ENCODE data around the gene DYNLL1. TPM values are rescaled to one million over a fixed set of nuclear protein-coding genes. Genes with fewer than 3 reads are reported as not detected.
"Not testable (repeated sequence)": the region's sequence is repeated elsewhere in the genome, so short reads cannot be mapped to it uniquely, and the experiment has no call there.

The DYNLL1 gene
- total RNA-seq, 5 donors from 2014 or later (not counting 1 experiment from before 2014, with no cell fraction given): 47.2 to 90.1 (median 75.5) TPM

DNA sequence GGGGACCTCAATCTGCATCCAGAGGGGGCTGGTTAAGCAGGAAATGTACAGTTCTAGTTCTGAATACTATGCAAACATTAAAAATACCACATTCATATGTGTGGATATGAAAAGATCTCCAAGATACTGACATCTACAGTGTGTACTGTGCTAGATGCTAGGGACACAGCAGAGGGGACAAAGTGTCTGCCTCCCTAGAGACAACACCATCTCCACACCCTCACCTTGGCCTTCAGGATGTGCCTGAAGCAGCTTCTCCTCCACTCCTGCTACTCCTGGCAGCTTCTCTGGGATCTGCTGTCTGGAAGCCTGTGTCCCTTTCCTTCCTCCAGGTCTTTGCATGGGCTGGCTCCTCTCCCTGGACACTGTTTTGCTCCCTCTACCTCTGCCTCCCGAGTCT is 15.7 kb upstream of the DYNLL1 start:
- peaks cover 0 to 2% of the 10 kb centered on the region in 2 donors for H3K36me3 ChIP-seq (ENCODE audit: control insufficient read depth in 2 of 2, extremely low read depth in 1 of 2, insufficient read depth in 1 of 2, low read length in 1 of 2)
- ChIA-PET CTCF (no interaction called here), POLR2A (interaction anchor here in 1 of 2 donors (0.7 kb wide), 1 partner anchor 19 kb away, joined by 3 read pairs; no protein-coding TSS in a partner anchor)
- no peaks in the 10 kb centered on the region for H3K9me3 ChIP-seq
- no peak overlapping the region for H3K4me3 ChIP-seq (ENCODE audit: control insufficient read depth in 1 of 2, extremely low read depth in 1 of 2, low read length in 1 of 2)
- no peaks in the 10 kb centered on the region for H3K27me3 ChIP-seq (replicated peaks in 1 of 2; ENCODE audit: control insufficient read depth in 2 of 2, extremely low read depth in 1 of 2, insufficient read depth in 2 of 2, low read length in 1 of 2)
- H3K27ac ChIP-seq (ENCODE audit: low read length): peak overlapping the region; percentile 62
- Mint-ChIP-seq H3K4me3 (no peak overlapping the region), H3K9me3 (no peaks in the 10 kb centered on the region), H3K27ac (peak overlapping the region; percentile 64 to 65), H3K4me1 (peaks cover 13 to 27% (median 14%) of the 10 kb centered on the region in 3 donors), H3K27me3 (no peaks in the 10 kb centered on the region), H3K36me3 (no peaks in the 10 kb centered on the region)
- DNase-seq: no peak
- ATAC-seq (replicated peaks in 1 of 4): no peak
- WGBS (ENCODE audit: insufficient coverage): 71% methylated on average over 1 of the region's 1 CpG
- H3K4me1 ChIP-seq (ENCODE audit: control insufficient read depth in 1 of 2, extremely low read depth in 1 of 2, insufficient read depth in 2 of 2, low read length in 2 of 2): peaks cover 0 to 32% of the 10 kb centered on the region in 2 experiments

DNA sequence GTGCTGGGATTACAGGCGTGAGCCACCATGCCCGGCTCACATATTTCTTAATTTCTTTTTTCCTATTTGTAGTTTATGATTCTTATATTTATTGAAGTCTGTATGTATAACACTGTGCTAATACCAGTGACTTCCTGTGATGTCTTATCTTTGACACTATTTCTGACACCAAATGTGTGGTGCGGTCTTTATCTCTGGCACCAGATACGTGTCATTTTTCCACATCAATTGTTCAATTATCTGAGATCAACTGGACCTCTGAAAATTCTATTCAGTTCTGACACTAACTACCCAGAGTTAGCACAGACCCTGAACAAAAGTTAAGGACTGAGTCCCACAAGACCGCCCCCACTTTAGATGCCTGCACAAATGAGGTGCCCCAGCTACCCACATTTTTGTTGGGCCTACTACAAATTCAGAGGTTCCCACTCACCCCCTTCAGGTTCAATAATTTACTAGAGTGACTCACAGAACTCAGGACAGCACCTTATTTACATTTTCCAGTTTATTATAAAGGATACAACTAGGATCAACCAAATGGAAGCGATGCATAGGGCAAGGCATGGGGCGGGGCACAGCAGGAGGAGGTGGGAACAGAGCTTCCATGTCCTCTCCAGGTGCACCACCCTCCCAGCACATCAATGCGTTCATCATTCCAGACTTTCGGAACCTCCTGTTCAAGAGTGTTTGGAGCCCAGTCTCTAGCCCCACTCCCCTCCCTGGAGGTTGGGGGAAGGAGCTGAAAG is 14.7 kb upstream of the DYNLL1 start:
- POLR2A ChIA-PET: interaction anchor here in 1 of 2 donors (0.7 kb wide), 1 partner anchor 18 kb away, joined by 3 read pairs; no protein-coding TSS in a partner anchor
- H3K4me3 Mint-ChIP-seq: peak overlapping the region in 1 of 3 donors; percentile 24
- ATAC-seq (replicated peaks in 1 of 4): peak; percentile 27 to 72 (median 58)

GRCh38 chr12:120483621-120484020 is 12.3 kb upstream of the DYNLL1 start:
- no peaks in the 10 kb centered on the region for H3K36me3 Mint-ChIP-seq
- Histone ChIP-seq H3K9me3 (no peaks in the 10 kb centered on the region), H3K36me3 (ENCODE audit: control insufficient read depth in 2 of 2, extremely low read depth in 1 of 2, insufficient read depth in 1 of 2, low read length in 1 of 2) (peaks cover 0 to 2% of the 10 kb centered on the region in 2 donors), H3K27me3 (replicated peaks in 1 of 2; ENCODE audit: control insufficient read depth in 2 of 2, extremely low read depth in 1 of 2, insufficient read depth in 2 of 2, low read length in 1 of 2) (no peaks in the 10 kb centered on the region), H3K27ac (ENCODE audit: low read length) (no peak overlapping the region), H3K4me3 (ENCODE audit: control insufficient read depth in 1 of 2, extremely low read depth in 1 of 2, low read length in 1 of 2) (no peak overlapping the region), H3K4me1 (ENCODE audit: control insufficient read depth in 1 of 2, extremely low read depth in 1 of 2, insufficient read depth in 2 of 2, low read length in 2 of 2) (peaks cover 0 to 32% of the 10 kb centered on the region in 2 experiments)
- ChIA-PET CTCF (interaction anchor here in 1 of 2 donors (0.6 to 1.1 kb wide), 3 partner anchors 15 to 864 kb away, joined by 3 to 8 read pairs (median 5); partner anchors contain the start of gene SRSF9), POLR2A (interaction anchor here in 1 of 2 donors (0.7 kb wide), 1 partner anchor 20 kb away, joined by 5 read pairs; no protein-coding TSS in a partner anchor)
- no peak overlapping the region for H3K4me3 Mint-ChIP-seq
- peaks cover 13 to 22% (median 14%) of the 10 kb centered on the region in 3 donors for H3K4me1 Mint-ChIP-seq
- WGBS (ENCODE audit: insufficient coverage): 100% methylated on average over 1 of the region's 1 CpG
- no peaks in the 10 kb centered on the region for H3K27me3 Mint-ChIP-seq
- DNase-seq (no peak), ATAC-seq (replicated peaks in 1 of 4) (no peak)
- H3K27ac Mint-ChIP-seq: no peak overlapping the region
- H3K9me3 Mint-ChIP-seq: no peaks in the 10 kb centered on the region

More for the DNA sequence above, 14.7 kb upstream of the DYNLL1 start:
- Histone ChIP-seq H3K4me3 (ENCODE audit: control insufficient read depth in 1 of 2, extremely low read depth in 1 of 2, low read length in 1 of 2) (no peak overlapping the region), H3K4me1 (ENCODE audit: control insufficient read depth in 1 of 2, extremely low read depth in 1 of 2, insufficient read depth in 2 of 2, low read length in 2 of 2) (peaks cover 0 to 32% of the 10 kb centered on the region in 2 experiments), H3K9me3 (no peaks in the 10 kb centered on the region), H3K36me3 (ENCODE audit: control insufficient read depth in 2 of 2, extremely low read depth in 1 of 2, insufficient read depth in 1 of 2, low read length in 1 of 2) (peaks cover 0 to 2% of the 10 kb centered on the region in 2 donors), H3K27ac (ENCODE audit: low read length) (peak overlapping the region; percentile 62), H3K27me3 (replicated peaks in 1 of 2; ENCODE audit: control insufficient read depth in 2 of 2, extremely low read depth in 1 of 2, insufficient read depth in 2 of 2, low read length in 1 of 2) (no peaks in the 10 kb centered on the region)
- Mint-ChIP-seq H3K36me3 (no peaks in the 10 kb centered on the region), H3K27me3 (no peaks in the 10 kb centered on the region), H3K27ac (peak overlapping the region; percentile 48 to 74), H3K4me1 (peaks cover 13 to 24% (median 14%) of the 10 kb centered on the region in 3 donors), H3K9me3 (no peaks in the 10 kb centered on the region)
- WGBS (ENCODE audit: insufficient coverage): 64% methylated on average over 3 of the region's 9 CpGs
- DNase-seq: peak in 2 of 35 experiments; percentile 14 to 61
- CTCF ChIA-PET: interaction anchor here (0.5 to 0.7 kb wide), 3 partner anchors 23 to 65 kb away, joined by 3 to 6 read pairs (median 3); no protein-coding TSS in a partner anchor

DNA sequence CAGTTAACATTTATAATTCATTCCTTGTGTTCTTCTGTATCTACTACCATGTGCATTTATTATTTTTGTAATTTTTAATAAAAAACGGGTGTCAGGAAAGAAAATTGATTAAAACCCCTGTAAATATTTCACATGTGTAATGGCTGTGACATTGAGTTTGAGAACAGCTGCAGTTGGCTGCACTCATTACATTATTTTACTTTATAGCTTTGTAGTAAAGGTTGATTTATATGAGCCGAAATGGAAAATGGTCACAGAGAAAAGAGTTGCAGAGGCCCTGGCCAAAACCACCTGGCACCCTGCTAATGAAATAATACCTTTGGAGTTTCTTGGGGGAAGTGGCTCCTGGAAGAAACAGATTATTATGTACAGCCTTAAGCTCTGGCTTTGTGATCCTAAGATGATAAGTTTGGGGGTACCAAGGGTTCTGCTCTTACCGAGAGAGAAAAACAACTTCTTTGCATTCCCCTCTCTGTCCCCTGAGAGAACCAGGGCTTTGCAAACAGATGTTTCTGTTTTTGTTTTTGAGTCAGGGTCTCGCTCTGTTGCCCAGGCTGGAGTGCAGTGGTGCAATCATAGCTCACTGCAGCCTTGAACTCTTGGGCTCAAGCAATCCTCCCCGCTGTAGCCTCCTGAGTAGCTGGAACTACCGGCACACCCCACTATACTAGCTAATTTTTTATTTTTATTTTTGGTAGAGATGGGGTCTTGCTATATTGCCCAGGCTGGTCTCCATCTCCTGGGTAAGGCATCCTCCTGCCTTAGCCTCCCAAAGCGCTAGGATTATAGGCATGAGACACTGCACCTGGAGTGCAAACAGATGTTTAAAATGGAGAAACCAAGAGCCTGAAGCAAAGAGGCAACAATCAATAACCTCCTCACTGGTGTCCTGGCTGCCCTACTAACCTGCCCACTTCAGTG is 9.7 kb upstream of the DYNLL1 start:
- Mint-ChIP-seq H3K4me3 (no peak overlapping the region), H3K9me3 (no peaks in the 10 kb centered on the region), H3K27ac (no peak overlapping the region), H3K4me1 (peaks cover 0 to 5% (median 1%) of the 10 kb centered on the region in 3 donors), H3K36me3 (no peaks in the 10 kb centered on the region), H3K27me3 (no peaks in the 10 kb centered on the region)
- Histone ChIP-seq H3K9me3 (no peaks in the 10 kb centered on the region), H3K4me1 (ENCODE audit: control insufficient read depth in 1 of 2, extremely low read depth in 1 of 2, insufficient read depth in 2 of 2, low read length in 2 of 2) (peaks cover 0 to 10% of the 10 kb centered on the region in 2 experiments), H3K27ac (ENCODE audit: low read length) (no peak overlapping the region), H3K4me3 (ENCODE audit: control insufficient read depth in 1 of 2, extremely low read depth in 1 of 2, low read length in 1 of 2) (no peak overlapping the region), H3K36me3 (ENCODE audit: control insufficient read depth in 2 of 2, extremely low read depth in 1 of 2, insufficient read depth in 1 of 2, low read length in 1 of 2) (peaks cover 0 to 2% of the 10 kb centered on the region in 2 donors), H3K27me3 (replicated peaks in 1 of 2; ENCODE audit: control insufficient read depth in 2 of 2, extremely low read depth in 1 of 2, insufficient read depth in 2 of 2, low read length in 1 of 2) (no peaks in the 10 kb centered on the region)
- ATAC-seq (replicated peaks in 1 of 4) (no peak), DNase-seq (no peak)
- ChIA-PET CTCF (no interaction called here), POLR2A (no interaction called here)
- WGBS (ENCODE audit: insufficient coverage): 100% methylated on average over 2 of the region's 7 CpGs

GRCh38 chr12:120487552-120487951 is 8.4 kb upstream of the DYNLL1 start:
- POLR2A ChIA-PET; H3K4me3 Mint-ChIP-seq; H3K9me3 Mint-ChIP-seq; H3K36me3 Mint-ChIP-seq; H3K4me1 ChIP-seq (ENCODE audit: control insufficient read depth in 1 of 2, extremely low read depth in 1 of 2, insufficient read depth in 2 of 2, low read length in 2 of 2); H3K27me3 ChIP-seq (replicated peaks in 1 of 2; ENCODE audit: control insufficient read depth in 2 of 2, extremely low read depth in 1 of 2, insufficient read depth in 2 of 2, low read length in 1 of 2); H3K36me3 ChIP-seq (ENCODE audit: control insufficient read depth in 2 of 2, extremely low read depth in 1 of 2, insufficient read depth in 1 of 2, low read length in 1 of 2); H3K4me1 Mint-ChIP-seq; ATAC-seq (replicated peaks in 1 of 4); H3K27ac ChIP-seq (ENCODE audit: low read length); H3K9me3 ChIP-seq; H3K27me3 Mint-ChIP-seq; DNase-seq; H3K4me3 ChIP-seq (ENCODE audit: control insufficient read depth in 1 of 2, extremely low read depth in 1 of 2, low read length in 1 of 2); H3K27ac Mint-ChIP-seq: not testable (repeated sequence)
- 97% methylated on average over 3 of the region's 7 CpGs for WGBS (ENCODE audit: insufficient coverage)
- CTCF ChIA-PET: interaction anchor here in 1 of 2 donors (0.7 kb wide), 1 partner anchor 71 kb away, joined by 3 read pairs; no protein-coding TSS in a partner anchor

- no peak for DNase-seq
- no peaks in the 10 kb centered on the region for H3K27me3 Mint-ChIP-seq
- ChIA-PET CTCF (no interaction called here), POLR2A (no interaction called here)
- Histone ChIP-seq H3K27ac (ENCODE audit: low read length) (no peak overlapping the region), H3K27me3 (replicated peaks in 1 of 2; ENCODE audit: control insufficient read depth in 2 of 2, extremely low read depth in 1 of 2, insufficient read depth in 2 of 2, low read length in 1 of 2) (no peaks in the 10 kb centered on the region), H3K4me3 (ENCODE audit: control insufficient read depth in 1 of 2, extremely low read depth in 1 of 2, low read length in 1 of 2) (no peak overlapping the region), H3K4me1 (ENCODE audit: control insufficient read depth in 1 of 2, extremely low read depth in 1 of 2, insufficient read depth in 2 of 2, low read length in 2 of 2) (no peaks in the 10 kb centered on the region), H3K36me3 (ENCODE audit: control insufficient read depth in 2 of 2, extremely low read depth in 1 of 2, insufficient read depth in 1 of 2, low read length in 1 of 2) (no peaks in the 10 kb centered on the region), H3K9me3 (no peaks in the 10 kb centered on the region)
- H3K27ac Mint-ChIP-seq: no peak overlapping the region
- H3K4me1 Mint-ChIP-seq: no peaks in the 10 kb centered on the region
- H3K4me3 Mint-ChIP-seq: no peak overlapping the region
- H3K36me3 Mint-ChIP-seq: no peaks in the 10 kb centered on the region
- ATAC-seq (replicated peaks in 1 of 4): no peak
- no peaks in the 10 kb centered on the region for H3K9me3 Mint-ChIP-seq
- 80% methylated on average over 5 of the region's 5 CpGs for WGBS (ENCODE audit: insufficient coverage)
Measured at GRCh38 chr12:120488057-120488640, 7.8 kb upstream of the DYNLL1 start.
